OCI-LY1 (cell line): ENCODE results near the gene ADAMTS20.

Experiments used
- CTCF ChIP-seq: fragments of 200-600 bp; sonication (generic), shearing (Covaris generic); IDR thresholded peaks from 2 replicates; pipeline ENCODE4 v1.5.1; 2017; ENCODE audit warnings: mild to moderate bottlenecking, antibody characterized with exemption, low read length, moderate library complexity, mixed read lengths
- EZH2 ChIP-seq: fragments of 200-600 bp; sonication (generic), shearing (Covaris generic); IDR thresholded peaks from 2 replicates; pipeline ENCODE4 v1.8.0; 2017; ENCODE audit warnings: borderline replicate concordance, mixed run types, mild to moderate bottlenecking, antibody characterized with exemption, low read length, moderate library complexity, mixed read lengths

GRCh38 chr12:43462080-43462479 is 89.9 kb downstream of the ADAMTS20 start:
- TF ChIP-seq CTCF (no peak), EZH2 (no peak)
